DLD1 (cell line): ENCODE results near the gene RRBP1.

Experiments
- in situ Hi-C: cut with HindIII; loops from 2 replicates; pipeline ENCODE4 v1.10.0; 2017; ENCODE audit warnings: low sequenced_read_pairs

The RRBP1 gene

GRCh38 chr20:17637985-17638640, 43.9 kb downstream of the RRBP1 start:
- in situ Hi-C loops: loop anchor here (10.0 kb wide), 1 partner anchor 407 kb away; no protein-coding TSS in a partner anchor

GRCh38 chr20:17637413-17637780, 44.6 kb downstream of the RRBP1 start:
- in situ Hi-C loops: loop anchor here (10.0 kb wide), 1 partner anchor 407 kb away; no protein-coding TSS in a partner anchor

- in situ Hi-C loops: loop anchor here (10.0 kb wide), 1 partner anchor 408 kb away; no protein-coding TSS in a partner anchor
These were observed 45.3 kb downstream of the RRBP1 start for GRCh38 chr20:17636523-17637412.

GRCh38 chr20:17635332-17636244, 46.5 kb downstream of the RRBP1 start:
- in situ Hi-C loops: loop anchor here (10.0 kb wide), 1 partner anchor 409 kb away; no protein-coding TSS in a partner anchor

GRCh38 chr20:17634661-17635331, 47.2 kb downstream of the RRBP1 start:
- in situ Hi-C loops: loop anchor here (10.0 kb wide), 1 partner anchor 410 kb away; no protein-coding TSS in a partner anchor

- in situ Hi-C loops: loop anchor here (10.0 kb wide), 1 partner anchor 411 kb away; no protein-coding TSS in a partner anchor
These were observed 48.1 kb downstream of the RRBP1 start for GRCh38 chr20:17633850-17634500.

- in situ Hi-C loops: loop anchor here (10.0 kb wide), 1 partner anchor 411 kb away; no protein-coding TSS in a partner anchor
These were observed 48.7 kb downstream of the RRBP1 start for GRCh38 chr20:17633221-17633849.

GRCh38 chr20:17631576-17632319, 50.3 kb downstream of the RRBP1 start:
- in situ Hi-C loops: loop anchor here (10.0 kb wide), 1 partner anchor 413 kb away; no protein-coding TSS in a partner anchor

- in situ Hi-C loops: loop anchor here (10.0 kb wide), 1 partner anchor 414 kb away; no protein-coding TSS in a partner anchor
These were observed 51.2 kb downstream of the RRBP1 start for GRCh38 chr20:17630806-17631195.

- in situ Hi-C loops: loop anchor here (10.0 kb wide), 1 partner anchor 415 kb away; no protein-coding TSS in a partner anchor
These were observed 51.8 kb downstream of the RRBP1 start for GRCh38 chr20:17630151-17630805.

- in situ Hi-C loops: loop anchor here (10.0 kb wide), 1 partner anchor 415 kb away; no protein-coding TSS in a partner anchor
These were observed 52.4 kb downstream of the RRBP1 start for GRCh38 chr20:17629678-17630089.

- in situ Hi-C loops: no loop called here
These were observed 53.0 kb downstream of the RRBP1 start for GRCh38 chr20:17629025-17629424.

- in situ Hi-C loops: no loop called here
These were observed 53.8 kb downstream of the RRBP1 start for GRCh38 chr20:17628101-17628841.

- in situ Hi-C loops: no loop called here
These were observed 54.7 kb downstream of the RRBP1 start for GRCh38 chr20:17627101-17627955.

- in situ Hi-C loops: no loop called here
These were observed 55.6 kb downstream of the RRBP1 start for GRCh38 chr20:17626217-17627007.
